ENCODE data around the gene MAML2.

Gene MAML2

DNA sequence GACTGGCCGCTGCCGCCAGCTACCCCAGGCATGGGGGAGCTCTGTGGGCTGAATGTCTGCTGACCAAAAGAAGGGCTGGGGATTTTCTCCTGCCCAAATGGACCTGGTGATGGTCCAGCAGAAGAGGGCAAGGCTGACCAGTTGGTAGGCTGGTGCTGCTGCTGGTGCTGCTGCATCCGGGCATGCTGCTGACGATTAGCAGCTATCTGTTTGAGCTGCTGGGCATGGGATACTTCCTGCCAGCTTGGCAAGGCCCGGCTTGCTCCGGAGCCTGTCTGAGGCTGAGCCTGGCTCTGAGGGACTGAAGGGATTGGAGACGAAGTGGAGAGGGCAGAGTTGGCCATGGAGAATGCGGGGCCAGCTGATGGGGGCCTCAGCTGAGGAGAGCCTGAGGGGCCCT is 250.5 kb downstream of the MAML2 start:
- no peak for DNase-seq

DNA sequence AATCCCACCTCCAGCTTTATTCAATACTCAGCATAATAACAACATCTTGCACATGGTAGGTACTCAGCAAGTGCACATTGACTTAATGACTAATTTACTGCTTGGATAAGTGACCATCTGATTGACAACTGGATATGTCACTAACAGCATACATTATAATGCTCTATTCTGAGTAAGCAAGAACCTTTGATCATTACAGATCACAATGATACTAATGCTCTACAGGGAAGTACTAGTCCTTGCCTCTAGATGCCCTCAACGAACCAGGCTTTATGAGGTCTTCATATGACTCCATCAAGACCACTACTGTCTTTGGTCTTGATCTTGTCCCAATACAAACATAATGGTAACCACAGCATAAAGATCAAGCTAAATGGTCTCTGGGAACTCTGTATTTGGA is 251.5 kb downstream of the MAML2 start:
- DNase-seq = peak; percentile 30

DNA sequence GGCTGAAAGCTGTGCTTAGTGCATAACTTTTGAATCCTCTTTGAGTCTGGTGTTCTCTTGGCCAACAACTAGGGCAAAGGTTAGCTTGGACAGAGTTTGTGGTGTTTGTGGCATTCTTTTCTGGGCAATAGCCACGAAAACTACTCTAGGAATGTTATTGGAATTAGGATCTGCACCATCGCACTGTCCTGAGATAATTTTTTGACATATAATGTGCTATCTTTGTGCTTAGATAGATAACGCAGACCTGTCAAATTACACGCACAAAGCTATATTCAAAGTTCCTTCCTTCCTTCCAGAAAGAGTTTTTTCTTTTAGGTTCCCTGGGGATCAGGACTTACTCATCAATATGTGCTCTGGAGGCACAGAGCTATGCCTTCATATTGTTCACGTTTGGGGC is 252.3 kb downstream of the MAML2 start:
- no peak for DNase-seq

DNA sequence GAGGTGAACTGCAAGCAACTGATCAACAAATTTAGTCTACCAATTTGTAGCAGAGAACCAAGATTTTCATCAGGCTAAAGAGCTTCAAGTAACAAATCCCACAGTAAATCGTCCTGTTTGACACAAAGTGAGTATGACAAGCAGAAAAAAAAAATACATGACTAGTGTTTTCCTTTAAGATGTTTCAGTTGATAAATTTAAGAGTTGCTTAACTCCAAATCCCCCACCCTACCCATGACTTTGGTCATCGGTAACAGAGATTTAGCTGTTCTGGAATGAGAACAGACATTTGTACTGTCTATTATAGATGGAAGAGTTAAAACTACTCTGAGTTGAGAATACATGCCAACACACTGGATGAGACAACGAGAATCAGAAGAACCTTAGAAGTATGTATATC is 254.1 kb downstream of the MAML2 start:
- DNase-seq = no peak

DNA sequence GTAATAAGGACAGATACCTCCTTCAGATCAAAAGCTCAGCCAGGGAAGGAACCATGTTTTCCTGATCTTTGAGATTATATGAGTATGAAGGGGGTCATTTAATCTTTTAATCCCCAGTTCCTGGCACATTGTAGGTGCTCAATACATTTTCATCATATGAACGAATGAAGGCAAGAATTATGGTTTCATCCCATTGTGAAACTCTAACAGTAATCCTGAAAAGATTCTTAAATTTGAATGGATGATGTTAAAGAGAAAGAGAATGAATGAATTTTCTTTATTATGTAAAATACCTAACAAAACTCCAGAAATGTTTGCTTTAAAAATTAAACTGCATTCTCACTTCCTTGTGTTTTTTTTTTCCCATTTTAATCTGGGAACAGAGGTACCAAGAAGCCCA is 256.9 kb downstream of the MAML2 start:
- DNase-seq = no peak

DNA sequence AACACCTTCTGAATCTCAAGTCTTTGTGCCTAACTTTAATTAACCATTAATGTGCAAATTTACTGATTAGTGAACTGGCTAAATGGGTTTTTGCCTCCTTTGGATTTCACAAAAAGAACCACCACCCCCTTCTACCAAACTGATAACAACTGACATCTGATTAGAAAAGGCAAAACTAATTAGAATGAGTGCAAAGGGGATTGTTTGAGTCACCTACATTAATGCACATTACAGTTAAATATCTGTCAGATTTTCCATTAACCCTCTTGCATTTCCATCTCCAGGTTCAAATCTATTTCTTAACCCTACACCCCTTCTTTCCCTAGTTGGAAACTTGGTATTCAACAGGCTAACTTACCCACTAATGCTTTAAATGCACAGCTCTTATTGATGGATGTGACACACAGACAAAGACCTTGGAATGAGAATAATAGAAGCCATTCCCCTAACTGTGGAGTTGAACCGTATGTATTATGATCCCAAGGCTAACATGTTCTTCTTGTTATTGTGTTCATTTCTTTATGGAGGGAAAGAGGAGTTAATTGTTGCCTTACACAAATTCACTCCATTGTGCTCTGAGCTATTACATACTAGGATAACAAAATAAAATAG is 257.6 kb downstream of the MAML2 start:
- DNase-seq = no peak

DNA sequence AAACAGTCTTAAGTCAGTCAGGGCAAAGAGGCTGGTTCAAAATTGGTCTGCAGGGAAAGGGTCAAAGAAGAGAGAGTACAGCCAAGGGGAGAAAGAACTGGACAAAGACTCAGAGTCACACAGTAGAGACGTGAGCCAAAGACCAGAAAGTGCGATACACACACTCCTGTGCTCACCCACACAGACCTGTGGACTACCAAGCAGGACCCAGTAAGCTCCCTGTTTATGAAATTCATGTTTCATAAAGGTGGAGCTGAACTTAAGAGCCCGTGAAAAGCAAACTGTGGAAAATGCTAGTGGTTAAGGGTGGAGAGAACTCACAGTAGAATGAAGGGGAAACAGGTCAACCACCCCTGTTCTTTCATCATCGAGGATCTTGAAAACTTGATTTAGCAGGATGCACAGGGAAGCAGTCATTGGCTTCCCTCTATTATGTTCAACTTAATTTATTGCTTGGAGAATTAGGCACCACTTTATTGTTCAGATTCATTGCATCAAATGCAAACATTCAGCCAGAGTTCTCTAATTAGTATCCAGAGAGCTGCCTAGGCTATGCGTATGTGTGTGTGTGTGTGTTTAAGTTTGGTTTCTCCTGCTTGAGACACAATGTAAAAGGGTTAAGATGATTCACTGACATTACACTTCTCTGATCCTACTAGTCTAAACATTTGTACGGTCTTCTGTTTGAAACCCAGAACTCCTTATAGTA is 258.2 kb downstream of the MAML2 start:
- no peak for DNase-seq

DNA sequence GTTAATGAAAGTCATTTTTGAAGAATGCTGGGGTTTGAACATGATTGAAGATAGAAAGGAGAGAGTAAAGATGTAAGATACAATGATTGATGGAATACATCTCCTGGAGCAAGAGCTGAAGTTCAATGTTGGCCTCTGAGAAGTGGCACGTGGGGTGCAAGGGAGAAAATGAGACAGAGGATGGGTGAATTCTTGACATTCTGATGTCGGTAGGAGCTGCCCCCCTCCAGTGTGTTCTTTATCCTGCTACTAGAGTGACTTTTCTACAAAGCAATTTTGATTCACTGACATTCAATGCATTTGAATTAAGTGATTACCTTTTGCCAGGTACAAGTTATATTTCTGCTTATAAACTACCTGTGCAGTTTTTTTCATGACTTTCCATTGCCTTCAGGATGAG is 260.1 kb downstream of the MAML2 start:
- DNase-seq = no peak

DNA sequence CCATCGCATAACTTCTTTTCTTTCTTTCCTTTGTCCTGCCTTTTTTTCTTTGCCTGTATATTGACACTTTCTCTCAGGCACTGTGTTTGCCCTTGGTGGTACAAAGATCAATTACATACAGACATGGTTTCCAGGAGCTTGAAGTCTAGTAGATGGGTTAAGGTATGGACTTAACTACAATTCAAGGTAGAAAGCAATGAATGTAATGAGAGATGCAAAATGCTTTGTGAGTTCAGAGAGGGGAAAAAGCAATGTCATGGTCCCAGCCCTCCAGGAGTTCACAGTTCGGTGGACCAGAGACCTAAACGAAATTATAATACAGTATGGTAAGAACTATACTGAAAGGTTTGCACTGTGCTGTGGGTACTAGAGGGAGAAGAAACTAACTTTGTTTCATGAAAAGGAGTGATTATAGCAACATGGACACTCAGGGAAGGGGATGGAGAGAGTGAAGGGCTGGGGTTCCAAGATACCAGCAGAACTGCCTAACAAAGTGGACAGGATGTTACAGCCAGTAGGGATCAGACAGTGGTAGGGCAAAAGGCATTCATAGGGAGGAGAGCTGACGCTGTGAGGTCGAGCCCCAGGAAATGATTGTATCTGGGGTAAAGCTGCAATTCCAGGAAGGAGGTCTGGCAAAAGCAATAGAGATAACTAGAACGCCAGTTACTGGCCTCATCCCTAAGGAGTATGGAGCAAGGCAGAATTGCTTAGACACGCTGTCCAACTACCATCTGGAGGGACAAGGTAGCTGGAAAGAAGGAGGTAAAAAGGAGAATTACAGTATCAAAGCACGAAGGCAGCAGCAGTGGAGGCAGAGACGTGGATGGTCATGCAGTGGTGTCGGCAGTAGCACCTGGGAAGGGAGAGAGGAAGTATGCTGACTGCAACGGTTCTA is 260.7 kb downstream of the MAML2 start:
- DNase-seq = no peak

DNA sequence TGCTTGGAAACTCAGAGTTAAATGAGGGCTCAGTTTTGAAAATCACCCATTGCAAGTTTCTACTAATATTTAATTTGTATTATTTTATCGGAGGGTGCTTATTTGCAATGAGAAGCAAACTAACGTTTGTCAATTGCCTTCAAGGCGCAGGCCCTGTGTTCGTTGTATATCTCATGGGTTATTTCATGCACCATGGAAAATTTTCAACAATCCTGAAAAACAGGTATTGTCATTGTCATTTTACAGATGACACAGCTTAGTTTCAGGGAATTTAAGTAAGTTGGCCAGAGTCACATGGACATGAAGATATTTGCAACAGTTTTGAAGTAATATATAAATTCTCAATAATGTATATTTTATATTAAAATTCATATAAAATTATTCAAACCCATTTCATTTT is 261.4 kb downstream of the MAML2 start:
- DNase-seq = no peak

DNA sequence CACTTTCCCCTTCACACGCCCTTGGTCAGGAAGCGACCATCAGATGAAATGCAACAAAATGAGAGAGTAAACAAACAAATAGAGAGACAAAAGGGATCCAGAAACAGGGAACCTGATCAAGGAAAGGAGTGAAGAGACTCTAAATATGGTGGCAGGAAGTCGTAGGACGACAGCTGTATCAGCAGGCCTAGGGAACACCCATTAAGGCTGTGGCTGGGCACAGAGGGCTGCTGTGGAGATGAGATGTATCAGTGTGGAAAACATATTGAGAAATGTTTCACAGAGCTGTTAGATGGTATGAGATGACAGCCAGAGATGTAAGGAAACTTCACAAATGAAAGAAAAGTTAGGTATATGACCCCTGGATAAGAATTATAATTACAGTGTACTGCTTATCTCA is 263.3 kb downstream of the MAML2 start:
- no peak for DNase-seq

DNA sequence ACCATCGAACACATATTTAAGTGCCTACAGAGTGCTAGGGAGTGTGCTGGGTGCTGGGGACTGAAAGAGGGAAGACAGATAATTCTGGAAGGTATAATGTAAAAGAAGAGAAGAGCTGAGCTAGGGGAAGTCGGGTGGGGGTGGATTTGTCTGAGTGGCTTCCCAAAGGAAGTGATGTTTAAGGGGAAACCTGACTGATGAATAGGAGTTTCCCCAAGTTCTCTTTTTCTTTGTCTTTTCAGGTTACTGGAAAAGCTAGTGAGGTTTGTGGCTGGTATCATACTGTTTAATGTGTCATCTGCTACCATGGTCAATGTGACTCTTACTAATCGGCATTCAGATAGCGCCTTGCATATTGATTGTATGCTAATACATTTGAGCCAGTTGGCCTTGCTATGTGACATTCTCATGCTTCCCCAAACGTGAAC is 267.4 kb downstream of the MAML2 start:
- DNase-seq = no peak

DNA sequence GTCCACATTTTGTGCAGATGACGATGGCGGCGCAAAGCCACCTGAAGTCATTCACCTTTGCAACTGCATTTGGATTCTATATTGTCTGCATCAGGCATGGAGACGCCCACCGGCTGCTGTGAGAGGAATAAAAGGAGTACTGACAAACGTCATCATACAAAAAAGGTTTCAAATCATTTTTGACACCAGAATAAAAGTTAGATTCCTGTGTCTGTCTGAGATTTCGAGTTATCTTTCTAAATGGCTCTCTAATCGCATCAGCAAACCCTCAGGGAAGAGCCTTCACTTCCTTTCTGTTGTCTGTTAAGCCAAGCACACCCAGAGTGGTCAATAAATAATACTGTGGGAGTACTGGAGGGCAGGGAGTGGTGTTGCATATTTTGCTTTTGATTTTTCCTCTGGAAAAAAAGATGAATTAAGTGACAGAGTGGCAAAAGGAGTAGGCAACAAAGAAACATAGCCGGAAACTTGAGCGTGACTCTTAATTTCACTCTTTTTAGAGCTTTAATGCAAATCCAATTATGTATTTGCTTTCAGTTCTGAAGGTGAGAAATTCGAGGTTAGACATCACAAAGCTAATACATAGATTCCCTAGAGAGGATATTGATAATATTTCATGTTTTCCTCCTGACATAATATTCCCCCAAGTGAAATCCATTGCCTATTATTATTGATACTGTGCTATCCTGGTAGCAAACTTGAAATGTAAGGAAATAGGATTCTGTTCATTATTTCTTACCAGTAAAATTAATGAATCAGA is 268.3 kb downstream of the MAML2 start:
- no peak for DNase-seq

DNA sequence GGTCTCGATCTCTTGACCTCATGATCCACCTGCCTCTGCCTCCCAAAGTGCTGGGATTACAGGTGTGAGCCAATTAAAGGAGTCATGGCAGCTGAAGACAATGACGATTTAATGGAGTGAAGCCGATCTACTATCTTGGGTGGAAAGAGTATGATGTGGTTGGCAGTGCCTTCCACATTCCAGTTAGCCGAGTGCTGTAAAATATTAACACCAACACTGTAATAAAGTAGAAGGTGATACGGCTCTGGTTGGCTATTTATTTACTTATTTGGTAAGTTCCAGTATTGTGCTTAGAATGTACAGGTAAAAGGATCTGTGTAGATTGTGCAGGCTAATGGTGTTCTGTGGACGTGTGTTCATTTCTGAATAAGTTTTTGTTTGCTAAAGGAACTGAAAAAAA is 269.5 kb downstream of the MAML2 start:
- no peak for DNase-seq

DNA sequence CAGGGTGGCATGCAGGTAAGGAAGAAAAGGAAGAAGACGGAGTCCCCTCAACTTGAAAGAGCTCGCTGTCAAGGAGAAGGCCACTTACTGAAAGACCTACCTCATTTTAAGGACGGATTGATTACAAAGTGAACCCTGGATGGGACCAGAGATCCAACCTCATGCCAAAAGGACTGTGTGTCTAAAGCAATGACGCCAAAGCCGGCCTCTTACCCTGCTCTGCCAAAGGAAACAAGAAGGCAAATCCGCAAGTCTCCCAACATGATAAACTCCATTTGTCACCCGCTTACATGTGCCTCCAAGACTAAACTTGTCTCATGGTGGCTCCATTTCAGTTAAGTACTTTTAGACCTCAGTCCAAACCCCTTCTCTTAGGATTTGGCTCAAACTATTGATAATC is 270.4 kb downstream of the MAML2 start:
- no peak for DNase-seq

DNA sequence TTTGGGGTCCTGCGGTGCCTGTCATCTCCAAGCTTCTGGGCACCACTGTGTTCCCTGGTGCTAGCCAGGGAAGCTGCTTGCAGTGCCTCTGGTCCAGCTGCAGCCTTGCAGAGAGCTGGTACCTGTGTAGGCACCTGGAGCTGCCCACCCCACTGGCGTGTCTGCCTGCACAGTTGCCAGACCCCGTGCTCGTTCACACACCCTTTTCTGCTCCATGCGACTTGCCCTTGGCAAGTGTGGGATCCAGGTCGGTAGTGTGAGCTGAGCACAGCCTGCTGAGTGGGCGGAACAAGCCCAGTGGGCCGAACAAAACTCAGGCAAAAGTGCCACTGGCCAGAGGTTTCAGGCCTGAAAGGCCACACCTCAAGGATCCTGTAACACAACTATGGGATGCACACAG is 272.5 kb downstream of the MAML2 start:
- no peak for DNase-seq

DNA sequence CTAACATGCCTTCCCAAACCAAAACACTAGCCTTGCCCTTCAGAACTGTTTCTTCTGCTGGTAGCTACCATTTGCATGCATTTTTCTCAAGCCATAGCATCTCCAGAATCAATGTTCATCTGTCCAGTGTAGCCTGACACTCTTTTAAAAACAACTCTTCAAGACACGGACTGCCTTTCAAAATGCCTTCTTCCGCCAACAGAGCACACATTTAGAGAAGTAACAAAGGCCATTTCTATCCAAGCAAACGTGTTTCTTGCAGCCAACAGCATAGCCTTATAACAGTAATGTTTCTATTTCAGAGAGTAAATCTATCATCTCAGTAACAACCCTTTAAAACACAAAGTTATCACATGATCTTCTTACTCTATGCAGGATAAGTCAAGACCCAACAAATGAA is 275.8 kb downstream of the MAML2 start:
- DNase-seq = no peak

DNA sequence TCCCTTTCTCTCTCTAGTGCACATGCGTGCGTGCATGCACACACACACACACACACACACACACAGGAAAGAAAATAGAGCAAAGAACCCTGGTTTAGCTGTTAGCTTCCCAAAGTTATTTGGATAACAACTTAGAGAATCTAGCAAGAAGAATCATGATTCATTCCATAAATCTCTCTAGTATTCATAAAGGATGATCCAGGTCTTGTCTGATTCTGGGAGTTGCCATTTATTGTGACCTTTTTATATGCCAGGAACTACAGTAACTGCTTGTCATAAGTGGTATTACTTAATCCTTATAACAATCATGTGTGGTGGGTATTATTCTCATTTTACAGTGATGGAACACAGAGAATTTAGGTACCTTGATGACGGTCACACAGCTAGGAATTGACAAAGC is 277.6 kb downstream of the MAML2 start:
- DNase-seq = no peak

DNA sequence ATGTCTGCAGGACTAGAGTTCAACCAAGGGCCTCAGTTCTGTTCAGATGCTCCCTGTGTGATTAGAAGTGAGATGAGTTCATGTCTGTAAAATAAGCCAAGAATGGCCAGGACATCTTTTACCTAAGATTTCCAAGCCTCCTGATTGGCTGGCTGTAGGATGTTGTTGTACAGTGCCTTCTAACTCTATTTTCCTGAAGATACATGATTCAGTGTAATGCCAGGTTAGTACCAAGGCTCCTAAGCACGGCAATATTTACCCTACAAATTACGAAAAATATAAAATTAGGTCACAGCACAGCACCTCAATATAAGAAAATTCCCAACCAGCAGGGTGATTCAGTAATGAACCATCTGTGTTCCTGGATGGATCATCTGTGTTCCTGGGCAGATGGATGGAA is 279.1 kb downstream of the MAML2 start:
- no peak for DNase-seq

DNA sequence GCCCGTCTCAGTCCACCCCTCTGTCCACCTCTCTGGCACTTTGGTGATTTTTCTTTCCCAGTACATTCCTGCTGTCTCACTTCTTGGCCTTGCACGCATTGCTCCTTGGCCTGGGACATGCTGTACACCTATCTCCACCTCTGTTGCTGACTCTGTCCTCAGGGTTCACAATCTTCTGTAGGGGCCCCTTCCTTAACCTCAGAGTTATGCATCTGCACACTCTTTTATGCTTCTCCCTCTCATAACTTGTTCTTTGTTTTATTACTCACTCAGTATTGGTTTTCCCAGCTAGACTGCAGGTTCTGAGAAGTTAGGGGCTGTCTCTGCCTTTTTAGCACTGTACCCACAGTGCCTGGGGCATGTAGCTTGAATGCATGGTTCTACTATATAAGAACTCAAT is 279.9 kb downstream of the MAML2 start:
- DNase-seq = no peak

DNA sequence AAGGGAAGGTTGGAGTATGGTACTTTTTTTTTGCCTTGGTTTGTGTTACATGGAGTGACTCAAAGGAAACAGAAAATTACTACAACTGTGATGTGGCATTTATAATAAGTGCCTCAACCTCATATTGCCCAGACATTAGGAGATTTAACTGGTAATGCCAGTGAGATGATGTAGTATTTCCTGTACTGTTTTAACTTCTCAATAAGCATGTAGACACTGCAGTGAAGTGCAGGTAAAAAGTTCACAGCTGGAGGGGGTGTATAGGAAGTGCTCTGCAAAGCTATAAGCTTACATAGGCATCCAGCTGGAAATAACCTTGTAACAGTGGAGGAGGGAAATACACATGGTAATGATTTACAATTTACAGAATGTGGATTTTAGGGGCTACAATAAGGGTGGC is 280.9 kb downstream of the MAML2 start:
- DNase-seq = no peak

DNA sequence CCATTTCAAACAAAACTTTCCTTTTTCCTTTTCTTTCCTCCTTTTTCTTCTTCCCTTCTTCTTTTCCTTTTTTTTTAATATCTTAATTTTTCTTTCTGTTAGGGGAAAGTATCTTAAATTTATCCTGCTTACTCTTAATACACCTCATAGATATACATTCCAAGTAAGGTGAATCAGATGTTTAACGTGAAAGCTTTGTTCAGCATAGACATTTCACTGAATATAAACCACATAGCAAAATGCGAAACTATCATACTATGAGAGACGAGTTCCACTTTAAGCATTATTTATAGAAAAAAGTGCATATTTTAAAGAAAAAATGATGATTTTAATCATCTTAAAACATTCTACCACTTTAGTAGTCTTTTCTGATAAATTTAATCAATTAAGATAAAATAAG is 281.3 kb downstream of the MAML2 start:
- DNase-seq = no peak

DNA sequence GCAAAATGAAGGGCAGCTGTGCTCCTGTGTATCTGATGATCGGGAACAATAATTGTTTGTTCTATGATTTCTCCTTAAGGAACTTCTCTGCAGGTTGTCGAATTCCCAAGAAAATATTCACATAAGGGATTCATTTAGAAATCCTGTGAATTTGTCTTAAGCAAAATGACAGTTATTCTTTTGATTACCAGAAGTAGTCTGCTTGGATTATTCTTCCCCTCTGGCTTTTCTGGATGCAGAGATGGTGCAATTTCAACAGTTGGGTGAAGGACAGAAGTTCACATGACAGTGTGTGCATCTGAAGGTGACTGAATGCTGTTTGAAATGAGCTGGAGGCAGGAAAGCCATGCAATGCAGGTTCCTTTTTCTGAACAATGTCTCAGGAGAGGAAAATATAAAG is 281.9 kb downstream of the MAML2 start:
- no peak for DNase-seq
